Measurements from ENCODE around the gene F12.
A peak's percentile ranks its signal among the peaks of the same experiment; 100 is the strongest.

The F12 gene

DNA sequence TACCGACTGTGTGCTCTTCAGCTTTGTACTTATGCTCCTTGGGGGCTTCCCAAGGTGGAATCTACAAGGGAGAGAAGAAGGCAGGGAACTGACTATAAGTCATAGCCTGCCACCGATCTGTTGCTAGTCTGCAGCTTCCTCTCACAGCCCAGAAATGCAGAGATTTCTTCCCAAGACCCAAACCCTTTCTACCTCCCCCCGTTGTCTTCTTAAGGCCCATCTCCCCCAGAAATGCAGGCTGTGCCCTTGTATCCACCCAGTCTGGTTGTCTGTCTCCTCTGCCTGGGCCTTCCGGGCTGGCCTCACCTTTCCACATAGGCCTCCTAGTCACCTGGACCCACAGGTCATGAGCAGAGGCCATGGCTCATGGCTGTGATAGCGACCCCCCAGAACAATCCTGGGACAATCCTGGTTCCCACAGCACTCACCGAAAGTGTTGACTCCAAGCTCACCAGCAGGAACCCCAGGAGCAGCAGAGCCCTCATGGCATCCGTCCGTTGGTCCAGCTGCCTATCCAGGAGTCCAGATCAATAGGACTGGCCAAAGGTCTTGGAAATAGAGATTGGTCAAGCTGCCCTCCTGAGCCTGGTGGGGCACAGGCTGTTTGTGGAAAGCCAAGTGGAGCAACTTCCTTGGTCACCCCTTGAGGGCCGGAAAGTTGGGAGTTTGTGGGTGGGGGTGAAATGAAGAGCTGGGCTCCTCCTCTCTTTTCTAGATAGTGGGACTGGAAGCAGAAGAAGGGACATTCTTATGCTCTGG lies at the start of gene F12:
F12 (minus strand) TSS at position 522 of the 759 bp plus-strand sequence; CDS start at position 485, 37 bp downstream.
- no peak for DNase-seq

DNA sequence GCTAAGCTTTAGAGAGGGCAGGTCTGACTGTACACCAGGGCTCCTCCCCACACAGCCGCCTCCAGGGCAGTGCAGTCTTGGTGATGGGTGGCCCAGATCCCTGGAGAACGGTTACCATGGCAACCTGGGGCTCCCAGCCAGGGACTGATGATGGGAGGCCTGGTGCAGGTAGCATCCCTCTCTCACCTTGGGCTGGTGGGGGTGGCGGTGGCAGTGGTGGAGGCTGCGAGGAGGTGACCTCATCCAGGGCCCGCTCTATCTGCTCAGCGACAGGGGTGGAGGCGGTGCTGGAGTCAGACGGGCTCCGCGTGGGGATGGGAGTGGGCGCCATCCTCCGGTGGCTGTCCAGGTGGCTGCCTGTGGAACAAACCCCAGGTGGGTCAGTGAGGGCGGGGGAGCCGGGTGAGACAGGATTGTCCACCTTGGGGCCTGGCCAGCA lies 49.6 kb upstream of the F12 start:
- peak; percentile 17 for DNase-seq

DNA sequence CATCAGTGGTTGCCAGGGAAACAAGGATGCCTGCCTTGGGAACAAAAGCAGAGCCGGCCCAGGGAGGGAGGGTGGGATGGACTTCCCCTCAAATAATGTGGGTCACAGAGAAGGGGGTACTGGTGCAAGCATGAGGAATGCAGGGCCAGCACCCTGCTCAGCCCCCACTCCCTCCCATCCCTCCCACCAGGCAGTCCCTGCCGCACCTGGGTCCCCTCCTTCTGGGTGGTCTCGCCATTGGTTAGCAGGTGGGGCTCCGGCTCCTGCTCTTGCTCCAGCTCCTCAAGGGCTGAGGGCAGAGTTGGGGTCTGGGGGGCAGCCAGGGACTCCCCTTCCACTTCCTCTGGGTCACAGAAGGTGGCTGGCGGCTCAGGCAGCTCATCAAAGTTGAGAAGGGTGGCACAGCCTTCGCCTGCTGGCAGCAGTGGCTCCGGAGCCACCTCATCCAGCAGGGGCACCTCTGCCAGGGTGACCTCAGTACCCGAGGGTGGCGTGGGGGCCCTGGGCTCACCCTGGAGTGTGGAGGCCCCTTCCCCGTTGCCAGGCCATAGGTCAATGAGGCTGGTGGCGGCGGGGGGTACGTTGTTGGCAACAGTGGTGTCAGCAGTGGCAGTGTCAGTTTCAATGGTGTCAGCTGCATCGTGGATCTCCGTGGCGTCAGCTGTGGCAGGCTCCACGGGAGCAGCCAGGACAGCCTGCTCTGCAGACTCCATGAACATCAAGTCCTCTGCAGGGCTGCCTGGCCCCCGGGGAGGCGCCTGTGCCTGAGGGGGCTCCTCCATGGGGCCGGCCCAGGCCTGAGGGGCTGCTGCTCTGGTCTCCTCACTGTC lies 48.7 kb upstream of the F12 start:
- DNase-seq, result no peak

DNA sequence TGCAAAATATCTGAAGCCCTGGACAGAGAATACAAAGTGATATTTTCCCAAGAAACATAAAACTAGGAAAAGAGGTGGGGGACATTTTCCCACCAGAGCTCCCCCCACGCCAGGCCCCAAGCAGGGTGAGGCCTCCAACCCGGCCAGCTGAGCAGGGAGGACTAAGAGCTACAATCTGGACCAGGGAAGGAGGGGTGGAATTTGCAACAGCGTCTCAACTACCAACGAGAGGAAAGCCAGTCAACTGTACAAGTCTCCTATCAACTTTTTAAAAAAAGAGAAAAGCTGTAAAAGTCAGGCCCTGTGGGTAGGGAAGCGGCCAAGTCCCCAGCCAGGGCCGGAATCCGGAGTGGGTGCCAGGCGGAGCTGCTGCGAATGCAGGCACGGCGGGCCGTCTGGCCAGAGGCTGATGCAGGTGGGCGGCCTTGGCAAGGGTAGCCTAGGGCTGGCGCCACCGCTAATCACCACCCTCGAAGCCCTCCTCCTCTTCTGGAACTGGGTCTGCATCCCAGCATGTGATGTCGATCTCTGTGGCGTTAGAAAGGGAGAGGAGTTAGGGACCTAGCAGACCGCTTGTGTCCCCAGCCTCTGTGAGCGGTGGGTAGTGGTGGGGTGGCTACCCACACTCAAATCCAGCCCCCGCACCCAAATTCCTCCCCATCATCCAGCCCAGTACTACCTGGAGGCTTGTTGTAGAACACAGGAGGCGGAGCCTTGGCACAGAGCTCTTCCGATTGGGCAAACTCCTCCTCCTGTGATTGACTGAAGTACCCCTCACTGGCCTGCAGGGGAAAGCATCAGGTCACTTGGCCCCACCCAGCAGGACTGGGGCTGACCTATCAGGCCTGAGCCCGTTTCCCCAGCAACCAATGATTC lies 47.9 kb upstream of the F12 start:
- peak; percentile 92 for DNase-seq

DNA sequence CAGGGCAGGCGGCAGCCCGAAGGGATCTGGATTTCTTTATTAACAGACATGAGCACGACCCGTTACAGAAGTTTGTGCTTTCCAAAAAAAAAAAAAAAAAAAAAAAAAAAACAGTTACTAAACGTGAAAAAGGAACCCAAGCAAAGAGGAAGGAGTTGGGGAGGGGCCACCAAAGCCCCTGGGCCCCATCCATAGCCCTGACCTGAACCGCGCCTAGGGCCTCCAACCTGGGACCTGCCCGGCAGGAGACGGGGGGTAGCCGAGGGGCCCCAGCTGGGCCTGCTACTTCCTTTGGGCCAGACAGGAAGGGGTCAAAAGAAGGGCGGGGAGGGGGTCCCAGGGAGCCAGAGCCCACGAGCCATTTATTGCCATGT lies 47.2 kb upstream of the F12 start:
- DNase-seq, result no peak

DNA sequence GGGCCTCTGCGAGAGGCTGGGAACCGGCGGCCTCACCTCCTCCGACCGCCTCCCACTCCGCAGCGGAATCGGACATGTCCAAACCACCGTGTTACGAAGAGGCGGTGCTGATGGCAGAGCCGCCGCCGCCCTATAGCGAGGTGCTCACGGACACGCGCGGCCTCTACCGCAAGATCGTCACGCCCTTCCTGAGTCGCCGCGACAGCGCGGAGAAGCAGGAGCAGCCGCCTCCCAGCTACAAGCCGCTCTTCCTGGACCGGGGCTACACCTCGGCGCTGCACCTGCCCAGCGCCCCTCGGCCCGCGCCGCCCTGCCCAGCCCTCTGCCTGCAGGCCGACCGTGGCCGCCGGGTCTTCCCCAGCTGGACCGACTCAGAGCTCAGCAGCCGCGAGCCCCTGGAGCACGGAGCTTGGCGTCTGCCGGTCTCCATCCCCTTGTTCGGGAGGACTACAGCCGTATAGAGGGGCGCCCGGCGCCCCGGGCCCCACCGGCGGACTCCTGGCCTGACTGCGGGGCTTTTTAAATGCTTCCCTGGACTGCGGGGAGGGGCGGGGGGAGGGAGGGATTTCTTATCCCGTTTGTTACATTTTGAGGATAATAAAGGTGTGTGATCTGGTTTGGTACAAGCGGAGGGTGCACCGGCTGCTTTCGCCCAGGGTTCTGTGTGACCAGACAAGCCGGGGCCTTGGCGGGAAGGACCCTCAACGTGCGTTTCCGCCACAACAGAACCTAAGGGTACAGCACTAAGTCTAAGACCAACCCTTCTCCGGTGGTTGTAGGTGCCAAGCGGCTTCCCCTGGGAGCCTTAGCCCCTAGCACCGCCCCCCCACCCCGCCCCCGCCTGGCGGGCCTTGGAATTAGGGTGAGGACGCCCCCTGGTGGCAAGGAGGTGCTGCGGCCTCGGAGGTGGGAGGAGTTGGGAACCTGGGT lies 46.6 kb upstream of the F12 start:
- DNase-seq, result peak; percentile 88

DNA sequence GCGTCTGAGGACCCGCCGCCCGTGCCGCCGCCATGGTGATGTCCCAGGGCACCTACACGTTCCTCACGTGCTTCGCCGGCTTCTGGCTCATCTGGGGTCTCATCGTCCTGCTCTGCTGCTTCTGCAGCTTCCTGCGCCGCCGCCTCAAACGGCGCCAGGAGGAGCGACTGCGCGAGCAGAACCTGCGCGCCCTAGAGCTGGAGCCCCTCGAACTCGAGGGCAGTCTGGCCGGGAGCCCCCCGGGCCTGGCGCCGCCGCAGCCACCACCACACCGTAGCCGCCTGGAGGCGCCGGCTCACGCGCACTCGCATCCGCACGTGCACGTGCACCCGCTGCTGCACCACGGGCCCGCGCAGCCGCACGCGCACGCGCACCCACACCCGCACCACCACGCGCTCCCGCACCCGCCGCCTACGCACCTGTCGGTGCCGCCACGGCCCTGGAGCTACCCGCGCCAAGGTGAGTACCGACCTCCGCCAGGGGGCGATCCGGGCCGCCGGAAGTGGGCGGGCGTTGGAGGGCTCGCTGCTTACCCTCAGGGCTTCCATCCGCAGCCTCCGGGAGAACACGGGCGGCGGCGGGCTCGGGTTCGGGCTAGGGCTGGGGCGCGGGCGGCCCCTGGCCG lies 45.8 kb upstream of the F12 start:
- peak; percentile 81 for DNase-seq

DNA sequence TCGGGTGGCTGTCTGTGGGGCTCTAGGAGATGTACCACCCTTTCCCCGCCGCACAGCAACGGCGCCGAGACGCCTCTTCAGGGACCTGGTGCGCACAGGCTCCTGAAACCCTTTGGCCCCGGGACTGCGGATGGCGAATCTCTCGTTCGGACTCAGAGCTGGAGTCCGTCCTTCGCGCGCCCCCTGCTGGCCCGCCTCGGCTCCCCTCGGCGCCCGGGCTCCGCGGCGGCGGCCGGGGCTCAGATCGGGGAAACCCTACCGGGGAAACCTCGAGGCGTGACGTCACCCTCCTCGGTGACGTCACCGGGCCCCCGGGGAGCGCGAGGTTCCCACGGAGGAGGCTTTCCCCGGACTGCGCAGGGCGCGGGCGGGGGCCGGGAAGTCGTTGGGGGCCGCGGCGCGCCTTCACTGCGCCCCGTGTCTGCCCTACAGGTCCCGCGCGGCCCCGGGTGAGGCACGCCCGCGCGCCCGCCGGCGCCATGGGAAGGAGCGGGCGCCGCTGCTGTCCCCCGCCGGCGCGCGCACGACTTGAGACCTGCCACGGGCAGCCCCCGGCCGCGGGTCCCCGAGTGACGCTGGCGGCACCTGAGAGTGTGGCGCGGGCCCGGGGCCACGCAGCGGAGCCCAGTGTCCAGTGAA lies 45.2 kb upstream of the F12 start:
- DNase-seq, result peak; percentile 78

DNA sequence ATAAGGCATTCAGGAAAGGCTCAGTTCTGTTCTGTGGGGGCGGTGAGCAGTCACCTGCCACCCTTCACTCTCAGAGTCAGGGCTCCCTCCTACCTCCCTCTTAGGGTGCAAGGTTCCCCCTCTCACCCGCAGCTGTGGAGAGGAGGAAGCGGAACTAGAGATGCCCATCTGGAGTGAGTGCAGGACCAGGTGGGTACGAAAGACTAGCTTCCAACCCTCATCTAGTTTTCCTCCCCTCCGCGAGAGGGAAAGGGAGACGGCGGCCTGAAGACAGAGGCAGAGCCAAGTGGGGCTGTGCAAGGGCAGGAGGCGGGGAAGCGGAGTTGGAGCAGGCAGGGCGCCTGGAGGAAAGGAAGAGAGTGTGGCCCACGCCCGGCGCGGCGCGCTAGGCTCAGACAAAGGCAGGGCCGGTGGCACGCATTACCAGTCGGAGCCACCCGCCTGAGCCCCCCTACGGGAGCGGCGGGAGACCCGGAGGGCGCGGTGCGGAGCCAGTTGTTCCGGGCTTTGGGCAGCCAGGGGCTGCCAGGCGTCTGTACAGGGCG lies 44.6 kb upstream of the F12 start:
- DNase-seq, result peak; percentile 34

DNA sequence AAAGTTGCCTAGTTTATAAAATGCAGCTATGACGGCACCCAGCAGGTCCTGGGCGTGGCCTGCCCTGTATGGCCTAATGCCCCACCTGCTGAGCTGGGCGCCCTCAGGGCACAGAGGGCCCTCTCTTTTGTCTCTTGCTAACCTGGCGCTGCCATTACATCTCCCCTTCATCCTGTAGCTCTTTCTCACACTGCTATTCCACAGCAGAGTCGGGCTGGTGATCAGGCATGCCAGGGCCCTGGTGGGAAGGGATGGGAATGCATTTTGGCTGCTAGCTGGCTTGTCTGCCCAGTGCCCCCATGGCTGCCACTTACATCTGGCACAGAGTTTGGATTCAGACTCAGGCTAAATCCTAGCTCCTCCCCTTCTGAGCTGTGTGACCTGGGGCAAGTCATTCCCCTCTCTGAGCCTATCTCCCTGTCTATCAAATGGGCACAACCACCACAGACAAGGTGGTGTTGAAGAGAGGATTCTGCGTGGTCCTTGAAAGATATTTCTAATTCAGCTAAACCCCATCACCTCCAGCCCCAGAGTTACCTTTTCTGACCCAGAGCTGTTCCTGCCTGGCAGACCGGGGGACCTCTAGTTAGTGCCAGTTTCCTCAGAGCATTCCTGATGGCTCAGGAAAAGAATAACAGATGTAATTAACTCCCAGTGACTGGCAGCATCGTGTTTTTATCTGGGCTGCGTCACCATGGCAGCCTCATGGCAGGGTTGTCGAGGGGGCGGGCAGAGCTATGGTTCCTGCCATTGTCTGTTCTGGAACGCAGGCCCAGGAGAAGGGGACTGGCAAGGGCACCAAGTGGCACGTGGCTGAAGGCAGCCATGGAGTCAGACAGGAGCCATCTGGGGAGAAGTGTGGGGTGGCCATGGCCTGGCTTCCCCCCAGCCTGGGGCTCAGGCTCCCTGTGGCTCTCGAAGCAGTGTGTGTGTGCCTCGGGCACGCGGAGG lies 43.6 kb upstream of the F12 start:
- peak; percentile 57 for DNase-seq

DNA sequence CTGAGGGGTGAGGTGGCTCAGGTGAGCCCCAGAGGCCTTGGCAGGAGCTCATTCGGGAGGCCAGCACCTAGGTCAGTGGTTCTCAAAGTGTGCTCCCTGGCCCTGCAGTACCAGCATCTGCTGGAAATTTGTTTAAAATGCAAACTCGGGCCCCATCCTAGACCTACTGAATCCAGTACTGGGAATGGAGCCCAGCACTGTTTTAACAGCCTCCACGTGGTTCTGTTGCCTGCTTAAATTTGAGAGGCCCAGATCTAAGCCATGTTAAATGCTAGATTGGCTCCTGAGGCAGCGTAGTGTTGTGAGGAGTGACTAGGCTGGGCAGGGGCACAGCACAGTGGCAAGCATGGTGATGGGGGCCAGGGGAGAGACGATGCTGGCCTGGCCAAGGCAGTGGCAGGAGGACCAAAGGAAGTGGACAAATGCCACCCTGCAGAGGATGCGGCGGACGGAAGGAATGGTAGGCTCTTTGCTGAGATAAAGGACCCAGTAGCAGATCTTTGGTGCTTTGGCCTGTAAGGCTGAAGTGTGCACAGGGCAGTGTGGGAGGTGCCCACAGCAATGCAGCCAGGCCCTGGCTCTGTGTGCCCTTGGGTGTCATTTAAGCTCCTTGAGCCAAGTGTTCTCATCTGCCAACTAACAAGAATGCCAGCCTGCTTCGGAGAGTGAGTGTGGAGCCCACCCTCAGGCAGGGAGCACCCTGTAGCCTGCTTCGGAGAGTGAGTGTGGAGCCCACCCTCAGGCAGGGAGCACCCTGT lies 41.5 kb upstream of the F12 start:
- no peak for DNase-seq

DNA sequence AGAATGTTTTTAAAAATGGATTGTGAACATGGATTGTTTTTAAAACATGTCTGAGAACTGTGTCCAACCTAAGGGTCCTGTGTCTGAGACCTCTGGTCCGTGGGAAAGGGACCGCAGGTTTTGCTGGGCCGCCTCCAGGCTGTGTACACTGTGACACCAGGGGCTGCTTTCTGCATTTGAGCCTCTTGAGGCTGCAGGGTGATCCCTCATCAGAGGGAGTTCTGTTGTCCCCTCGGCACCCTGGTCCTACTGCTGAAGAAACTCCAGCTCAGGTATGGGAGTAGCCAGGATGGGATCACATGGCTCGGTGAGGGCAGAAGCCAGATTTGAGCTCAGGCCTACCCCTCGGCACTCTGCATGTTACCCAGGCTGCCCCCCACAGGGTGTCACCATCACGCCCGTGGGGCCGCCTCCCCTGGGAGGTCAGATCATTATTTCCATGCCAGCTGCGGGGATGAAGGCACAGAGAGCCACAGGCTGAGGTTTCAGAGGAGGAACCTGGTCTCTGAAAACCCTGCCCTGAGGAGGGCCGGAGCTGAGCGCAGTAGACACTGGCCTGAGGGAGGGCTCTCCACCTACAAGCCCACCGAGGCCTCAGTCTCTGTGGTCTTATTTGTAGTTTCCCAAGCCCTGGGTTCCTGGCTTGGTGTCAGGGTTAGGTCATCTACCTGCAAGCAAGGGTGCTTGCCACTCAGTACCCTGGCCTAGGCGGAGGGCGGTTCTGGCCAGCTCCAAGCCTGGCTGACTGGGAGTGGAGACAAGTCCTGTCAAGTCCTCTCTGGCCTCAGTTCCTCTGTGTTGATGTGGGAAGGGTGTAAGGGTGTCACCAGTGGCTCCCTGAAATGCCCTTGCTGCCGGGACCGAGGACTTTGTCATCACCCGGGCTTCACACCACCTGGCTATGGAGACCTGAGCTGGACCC lies 40.0 kb upstream of the F12 start:
- no peak for DNase-seq

DNA sequence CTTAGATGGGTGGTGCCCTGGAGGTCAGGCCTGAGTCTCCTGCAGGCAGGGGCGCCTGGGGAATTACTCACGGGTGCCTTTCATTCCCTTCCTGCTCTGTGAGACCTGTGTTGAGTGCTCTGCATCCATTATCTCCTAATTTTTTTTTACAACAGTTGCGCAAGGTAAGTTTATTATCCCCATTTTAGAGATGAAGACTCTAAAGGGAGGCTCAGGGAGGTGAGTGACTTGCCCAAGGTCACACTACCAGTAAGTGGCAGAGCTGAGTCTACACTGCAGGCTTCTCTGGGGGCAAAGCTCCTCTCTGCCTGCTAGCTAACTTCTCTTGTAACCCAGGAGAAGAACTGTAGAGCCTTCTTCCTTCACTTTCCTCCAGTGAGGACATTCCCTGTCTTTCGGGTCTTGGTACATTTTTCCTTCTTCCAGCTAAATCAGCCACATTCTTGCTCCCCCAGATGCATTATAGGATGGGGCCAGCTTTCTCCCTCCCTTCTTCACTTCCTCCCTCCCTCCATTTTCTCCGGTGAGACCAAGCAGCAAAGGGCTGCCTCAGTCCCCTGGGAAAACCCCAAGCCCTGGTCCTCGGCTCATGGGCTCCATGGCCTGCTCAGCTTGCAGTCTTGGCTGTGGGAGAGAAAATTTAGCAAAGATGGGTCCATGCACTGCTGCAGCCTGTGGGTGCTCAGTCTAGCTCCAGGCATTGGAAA lies 39.0 kb upstream of the F12 start:
- no peak for DNase-seq

DNA sequence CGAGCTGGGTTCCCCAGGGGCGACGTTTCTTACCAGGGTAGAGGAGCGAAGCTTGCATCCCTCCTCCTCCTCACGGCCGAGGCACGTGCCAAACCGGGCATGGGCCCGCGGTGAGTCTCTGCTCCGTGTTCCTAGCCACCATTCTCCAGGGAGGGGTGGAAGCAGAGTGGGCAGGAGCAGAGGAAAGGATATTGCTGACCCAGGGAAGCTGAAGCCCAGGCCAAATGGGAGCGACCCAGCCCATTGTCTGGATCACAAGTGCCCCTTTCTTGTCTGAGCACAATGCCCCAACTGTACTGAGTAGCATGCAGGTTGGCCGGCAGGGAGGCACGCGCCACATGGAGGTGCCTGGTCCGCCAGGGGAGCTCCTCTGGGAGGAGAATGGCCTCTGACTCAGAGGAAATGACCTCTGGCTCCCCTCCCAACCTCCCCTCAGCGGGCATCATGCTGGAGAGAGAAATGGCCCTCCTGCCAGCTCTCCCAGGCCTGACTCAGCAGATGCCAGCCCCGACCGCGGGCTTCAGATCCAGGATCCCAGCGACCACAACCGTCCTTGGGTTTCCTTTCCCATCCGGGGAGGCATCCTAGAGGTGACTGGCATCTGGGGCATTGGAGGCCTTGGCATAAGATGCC lies 38.4 kb upstream of the F12 start:
- DNase-seq, result peak; percentile 44

DNA sequence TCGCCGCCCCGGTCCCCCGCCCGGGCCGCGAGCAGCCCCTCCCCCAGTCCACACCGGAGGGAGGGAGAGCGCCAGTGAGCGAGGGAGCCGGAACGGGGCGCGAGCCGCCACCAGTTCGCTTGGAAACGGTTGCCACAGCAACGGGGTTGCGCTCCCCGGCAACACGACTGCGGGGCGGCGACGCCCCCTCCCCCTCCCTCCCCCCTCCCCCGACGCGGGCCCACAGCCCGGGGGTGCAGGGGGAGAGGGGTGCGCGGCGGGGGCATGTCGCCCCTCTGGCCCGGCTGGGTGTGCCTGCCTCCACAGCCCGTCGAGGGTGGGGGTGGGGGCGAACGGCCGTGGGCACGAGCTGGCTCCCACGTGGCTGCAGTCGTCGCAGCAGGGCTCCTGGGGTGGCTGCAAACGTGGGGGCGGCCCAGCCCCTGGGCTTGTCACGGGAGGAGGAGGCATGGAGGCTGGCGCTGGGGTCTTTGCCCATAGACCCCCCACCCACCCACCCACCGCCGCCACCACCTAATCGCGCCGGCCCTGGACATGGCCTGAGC lies 37.8 kb upstream of the F12 start:
- DNase-seq, result peak; percentile 66
